ENCODE results near the gene ATP2A2.

ATP2A2 gene

DNA sequence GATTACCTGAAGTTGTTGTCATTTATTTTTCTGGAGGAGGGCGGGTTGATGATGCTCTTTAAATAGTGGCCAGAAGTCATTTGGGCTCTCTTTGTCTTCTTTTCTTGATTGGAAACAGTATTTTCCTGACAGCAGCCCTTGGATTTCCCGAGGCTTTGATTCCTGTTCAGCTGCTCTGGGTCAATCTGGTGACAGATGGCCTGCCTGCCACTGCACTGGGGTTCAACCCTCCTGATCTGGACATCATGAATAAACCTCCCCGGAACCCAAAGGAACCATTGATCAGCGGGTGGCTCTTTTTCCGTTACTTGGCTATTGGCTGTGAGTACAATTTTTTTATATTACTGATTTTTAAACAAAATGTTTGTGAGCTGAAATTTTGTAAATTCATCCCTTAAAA, 62.1 kb downstream of the ATP2A2 start:
- DNase-seq (ENCODE audit: low spot score) = no peak

DNA sequence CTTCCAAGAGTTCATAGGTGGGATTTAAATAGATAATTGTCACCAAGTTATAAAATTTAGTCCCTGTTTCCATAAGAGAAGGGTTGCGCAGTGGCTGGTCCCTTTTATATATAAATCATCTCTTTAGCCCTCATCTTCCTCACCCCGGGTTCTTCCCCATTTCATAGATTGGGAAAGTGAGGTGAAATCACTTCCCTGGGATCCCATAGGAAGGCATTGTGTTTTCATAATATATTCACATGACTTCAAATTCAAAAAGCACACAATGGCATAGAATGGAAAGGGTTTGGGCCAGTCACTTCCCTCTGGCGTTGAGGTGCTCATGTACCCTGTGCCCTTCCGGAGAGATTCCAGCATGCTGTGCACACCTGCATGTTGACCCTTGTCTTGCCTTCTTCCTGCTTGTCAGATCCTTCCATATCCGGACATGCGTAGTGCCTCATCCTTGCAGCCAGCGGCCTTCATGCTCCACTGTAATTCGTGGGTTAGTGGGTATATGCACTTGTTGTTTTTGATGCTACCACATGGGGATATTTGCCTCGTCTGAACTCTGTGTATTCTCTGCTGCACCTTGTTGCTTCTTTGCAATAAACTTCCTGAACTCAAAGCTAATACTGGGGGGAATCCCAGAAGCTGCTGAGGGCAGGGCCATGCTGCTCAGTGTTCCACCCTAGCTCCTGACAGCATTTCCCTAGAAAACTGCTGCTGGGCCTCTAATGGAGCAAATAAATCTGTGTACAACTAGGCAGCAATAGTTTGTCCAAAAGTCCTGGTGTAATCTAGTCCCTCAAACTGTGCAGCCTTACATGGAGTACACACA, 62.9 kb downstream of the ATP2A2 start:
- no peak for DNase-seq (ENCODE audit: low spot score)

DNA sequence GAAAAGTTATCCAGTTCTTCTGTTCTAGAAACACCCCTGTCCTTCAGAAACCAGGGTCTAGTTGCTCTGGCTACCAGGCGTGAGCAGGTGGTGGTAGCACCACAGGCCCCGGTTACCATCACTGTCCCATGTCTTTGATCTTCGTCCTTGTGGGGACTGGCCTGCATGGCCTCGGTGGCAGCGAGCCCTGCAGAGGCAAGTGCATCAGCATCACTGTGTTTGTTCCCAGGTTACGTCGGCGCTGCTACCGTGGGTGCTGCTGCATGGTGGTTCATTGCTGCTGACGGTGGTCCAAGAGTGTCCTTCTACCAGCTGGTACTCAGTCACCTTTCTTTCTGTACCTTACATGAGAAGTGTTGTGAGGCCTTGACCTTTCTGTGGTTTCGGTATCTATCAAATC, 63.6 kb downstream of the ATP2A2 start:
- DNase-seq (ENCODE audit: low spot score) = no peak

DNA sequence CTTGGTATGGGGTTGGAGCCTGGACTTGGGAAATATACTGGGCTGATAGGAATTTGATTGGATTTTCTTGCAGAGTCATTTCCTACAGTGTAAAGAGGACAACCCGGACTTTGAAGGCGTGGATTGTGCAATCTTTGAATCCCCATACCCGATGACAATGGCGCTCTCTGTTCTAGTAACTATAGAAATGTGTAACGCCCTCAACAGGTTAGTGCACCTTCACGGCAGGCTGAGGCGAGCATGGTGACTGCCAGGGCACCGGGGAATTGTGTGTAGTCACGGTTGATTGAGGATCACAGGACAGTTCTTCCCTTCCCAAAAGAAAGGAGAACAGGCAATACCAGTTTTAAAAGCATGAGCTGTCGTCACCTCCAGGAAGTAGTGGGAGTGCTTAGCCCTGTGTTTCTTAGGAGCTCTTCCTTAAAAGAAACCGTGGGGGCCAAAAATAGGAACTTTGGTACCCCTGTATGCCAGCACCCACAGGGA, 64.2 kb downstream of the ATP2A2 start:
- DNase-seq (ENCODE audit: low spot score) = no peak

DNA sequence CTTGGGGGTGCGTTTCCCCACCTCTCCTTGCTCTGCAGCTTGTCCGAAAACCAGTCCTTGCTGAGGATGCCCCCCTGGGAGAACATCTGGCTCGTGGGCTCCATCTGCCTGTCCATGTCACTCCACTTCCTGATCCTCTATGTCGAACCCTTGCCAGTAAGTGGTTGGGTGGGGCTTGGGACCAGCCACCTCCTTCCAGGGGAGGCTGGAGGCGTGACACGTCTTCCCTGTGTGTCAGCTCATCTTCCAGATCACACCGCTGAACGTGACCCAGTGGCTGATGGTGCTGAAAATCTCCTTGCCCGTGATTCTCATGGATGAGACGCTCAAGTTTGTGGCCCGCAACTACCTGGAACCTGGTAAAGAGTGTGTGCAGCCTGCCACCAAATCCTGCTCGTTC, 64.9 kb downstream of the ATP2A2 start:
- DNase-seq (ENCODE audit: low spot score) = no peak

DNA sequence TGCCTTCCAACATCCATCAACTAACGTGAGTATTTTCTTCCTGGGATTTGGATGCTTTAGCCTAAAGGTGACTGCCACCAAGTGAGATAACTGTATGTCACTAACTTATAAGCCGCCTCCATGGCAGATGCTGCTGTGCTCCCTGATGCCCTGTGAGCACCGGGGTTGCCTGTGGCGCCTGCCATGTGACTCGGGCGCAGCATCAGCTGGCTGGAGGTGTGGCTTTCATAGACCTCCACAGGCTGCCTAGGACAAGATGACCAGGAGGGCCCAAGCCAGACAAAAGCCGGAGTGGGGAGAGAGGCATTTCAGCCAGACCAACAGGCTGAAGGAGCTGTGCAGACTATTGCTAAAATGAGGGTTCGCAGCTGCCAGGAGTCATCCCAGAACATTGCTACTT, 66.7 kb downstream of the ATP2A2 start:
- DNase-seq (ENCODE audit: low spot score) = no peak

DNA sequence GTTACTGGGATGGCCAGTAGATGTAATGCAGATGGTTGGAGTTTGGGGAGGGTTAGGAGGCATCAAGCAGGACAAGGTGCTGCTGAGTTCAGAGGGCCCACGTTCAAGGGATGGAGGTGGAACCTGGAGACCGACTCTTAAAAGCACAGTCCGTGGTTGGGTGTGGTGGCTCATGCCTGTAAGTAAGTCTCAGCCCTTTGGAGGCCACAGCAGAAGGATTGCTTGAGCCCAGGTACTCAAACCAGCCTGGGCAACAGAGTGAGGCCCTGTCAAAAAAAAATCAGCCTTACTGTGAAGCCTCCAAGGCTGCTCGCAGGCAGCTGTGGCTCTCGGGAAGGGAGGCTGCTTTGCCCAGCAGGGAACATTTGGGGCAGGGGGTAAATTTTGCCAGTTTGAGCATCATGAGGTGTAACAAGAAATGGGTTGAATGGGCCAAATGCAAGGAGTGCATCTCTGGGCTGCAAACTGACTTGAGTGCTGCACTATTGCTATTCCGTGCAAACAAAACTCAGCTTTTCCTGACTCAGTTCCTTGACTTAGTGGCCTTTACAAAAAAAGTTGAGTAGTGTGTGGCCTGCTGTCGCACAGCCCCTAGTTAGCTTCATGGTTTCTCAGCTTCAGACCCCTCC, 67.5 kb downstream of the ATP2A2 start:
- DNase-seq (ENCODE audit: low spot score) = no peak

DNA sequence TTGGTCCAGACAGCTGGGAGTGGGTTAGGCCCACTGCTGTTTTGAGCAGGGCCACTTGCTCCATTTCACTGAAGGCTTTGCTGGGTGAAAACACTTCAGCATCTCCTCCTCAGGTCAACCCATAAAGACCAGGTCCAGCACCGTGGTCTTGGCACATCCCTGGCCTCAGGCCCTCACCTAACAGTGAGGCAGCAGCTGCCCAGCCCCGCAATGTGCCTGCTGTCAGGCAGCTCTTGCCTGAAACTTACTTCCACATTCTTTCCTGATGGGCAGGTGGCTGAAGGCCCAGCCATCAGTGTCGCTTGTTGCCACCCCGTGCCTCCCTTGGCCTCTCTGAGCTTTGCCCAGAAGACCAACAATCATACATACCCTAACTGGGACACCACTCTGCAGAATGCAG, 68.0 kb downstream of the ATP2A2 start:
- DNase-seq (ENCODE audit: low spot score) = no peak

DNA sequence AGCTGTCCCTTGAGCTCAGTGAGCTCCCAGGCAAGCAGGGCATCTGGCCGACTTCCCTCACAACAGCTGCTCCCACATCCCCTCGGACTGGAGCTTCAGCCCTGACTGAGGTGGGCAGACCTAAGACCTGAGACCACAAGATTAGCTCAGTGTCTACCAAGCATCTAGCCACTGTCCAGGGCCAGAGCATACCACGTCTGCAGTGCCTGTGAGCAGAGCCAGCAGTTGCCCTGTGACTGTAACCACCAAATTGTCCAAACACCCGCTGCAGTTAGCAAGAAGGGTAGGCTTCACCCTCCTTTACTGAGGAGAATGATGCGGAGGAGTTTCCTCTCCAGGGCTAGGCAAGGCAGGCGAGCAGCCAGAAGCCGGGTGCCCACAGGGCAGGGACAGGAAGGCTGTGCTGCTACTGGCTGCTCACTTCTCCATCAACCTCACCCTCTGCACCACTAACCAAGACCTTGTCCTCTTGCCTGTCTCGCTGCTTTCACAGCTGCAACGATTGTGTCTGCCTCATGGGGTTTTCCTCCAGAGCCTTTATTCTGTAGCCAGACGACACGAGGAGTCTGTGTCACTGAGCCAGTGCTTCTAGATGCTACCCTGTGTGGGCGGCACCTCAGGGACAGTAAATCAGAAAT, 68.6 kb downstream of the ATP2A2 start:
- no peak for DNase-seq (ENCODE audit: low spot score)

DNA sequence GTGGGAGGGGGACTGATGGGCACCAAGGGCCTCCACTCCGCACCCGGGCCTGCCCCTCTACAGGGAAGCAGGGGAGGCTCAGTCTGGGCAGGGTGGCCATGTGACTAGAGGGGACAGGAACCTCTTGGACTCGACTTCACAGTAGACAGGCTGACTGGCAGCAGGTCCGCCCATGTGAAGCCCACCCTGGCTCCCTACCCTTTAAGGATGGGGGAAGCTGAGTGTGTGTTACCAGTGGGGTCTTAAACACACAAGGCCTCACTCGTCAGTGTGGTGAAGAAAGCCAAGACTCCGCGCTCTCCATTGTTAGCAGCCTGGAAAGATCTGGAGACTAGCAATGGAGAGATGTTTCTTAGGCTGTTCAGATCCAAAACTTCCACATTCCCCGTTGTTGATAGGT, 70.1 kb downstream of the ATP2A2 start:
- DNase-seq (ENCODE audit: low spot score) = no peak

DNA sequence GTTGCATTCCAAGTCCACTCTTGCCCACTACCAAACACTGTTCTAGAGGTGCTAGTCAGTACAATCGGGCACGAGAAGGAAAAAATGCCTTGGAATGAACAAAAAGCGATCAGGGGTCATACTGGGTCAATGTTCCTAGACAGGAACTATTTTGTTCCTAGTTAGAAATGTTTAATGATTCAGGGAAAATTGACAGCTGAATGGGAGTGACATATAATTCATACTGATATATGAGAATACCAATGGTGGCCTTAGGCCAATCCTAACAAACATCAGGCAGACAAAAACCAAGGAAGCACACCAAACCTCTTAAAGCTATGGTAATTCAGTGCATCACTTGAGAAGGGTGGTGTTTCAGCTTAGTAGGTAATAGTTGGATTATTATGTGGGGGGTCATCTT, 71.4 kb downstream of the ATP2A2 start:
- DNase-seq (ENCODE audit: low spot score) = no peak

DNA sequence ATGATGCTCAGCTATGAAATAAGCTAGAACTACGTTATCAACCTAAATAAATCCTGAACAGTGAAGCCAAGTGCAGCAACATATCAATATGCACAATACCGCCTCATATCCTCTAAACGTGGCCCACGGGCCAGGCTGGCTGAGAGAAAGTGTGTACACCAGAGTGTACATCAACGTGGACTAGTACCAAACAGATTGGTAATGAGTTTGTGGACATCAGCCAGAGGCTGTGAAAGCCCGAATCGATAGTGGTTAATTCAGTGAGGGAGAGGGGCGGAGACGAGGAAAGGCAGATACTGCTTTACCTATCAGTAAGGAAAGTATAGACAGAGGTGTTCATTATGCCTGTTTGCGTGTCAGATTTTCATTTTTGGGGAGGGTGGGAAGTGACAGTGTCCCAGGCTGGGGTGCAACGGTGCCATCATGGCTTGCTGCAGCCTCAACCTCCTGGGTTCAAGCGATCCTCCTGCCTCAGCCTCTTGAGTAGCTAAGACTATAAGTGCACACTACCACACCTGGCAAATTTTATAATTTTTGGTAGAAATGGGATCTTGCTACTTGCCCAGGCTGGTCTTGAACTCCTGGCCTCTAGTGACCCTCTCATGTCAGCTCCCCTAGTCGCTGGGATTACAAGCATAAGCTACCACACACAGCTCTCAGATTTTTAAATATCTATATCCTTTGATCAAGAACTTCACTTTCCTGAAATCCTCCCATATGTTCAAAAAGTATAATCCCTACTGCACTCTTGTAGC, 72.3 kb downstream of the ATP2A2 start:
- DNase-seq (ENCODE audit: low spot score) = no peak

DNA sequence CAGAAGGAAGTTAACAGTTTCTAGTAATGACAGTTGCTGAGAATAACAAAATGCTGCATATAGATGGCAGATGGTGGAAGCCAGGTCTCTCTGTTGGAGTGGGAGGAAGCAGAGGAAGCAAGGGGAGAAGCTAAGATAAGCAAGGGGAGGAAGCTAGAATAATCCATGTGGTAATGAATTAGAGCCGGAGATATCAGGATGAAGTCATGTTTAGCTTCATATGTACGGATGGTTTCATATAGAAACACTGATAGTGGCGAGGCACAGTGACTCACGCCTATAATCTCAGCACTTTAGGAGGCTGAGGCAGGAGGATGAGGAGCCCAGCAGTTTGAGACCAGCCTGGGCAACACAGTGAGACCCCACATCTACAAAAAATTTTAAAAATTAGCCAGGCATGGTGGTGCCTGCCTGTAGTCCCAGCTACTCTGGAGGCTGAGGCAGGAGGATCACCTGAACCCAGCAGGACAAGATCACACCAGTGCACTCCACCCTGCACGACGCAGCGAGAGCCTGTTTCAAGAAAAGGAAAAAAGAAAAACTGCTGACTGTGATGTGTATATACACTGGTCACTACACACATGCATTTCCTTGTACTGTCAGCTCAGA, 73.2 kb downstream of the ATP2A2 start:
- no peak for DNase-seq (ENCODE audit: low spot score)

DNA sequence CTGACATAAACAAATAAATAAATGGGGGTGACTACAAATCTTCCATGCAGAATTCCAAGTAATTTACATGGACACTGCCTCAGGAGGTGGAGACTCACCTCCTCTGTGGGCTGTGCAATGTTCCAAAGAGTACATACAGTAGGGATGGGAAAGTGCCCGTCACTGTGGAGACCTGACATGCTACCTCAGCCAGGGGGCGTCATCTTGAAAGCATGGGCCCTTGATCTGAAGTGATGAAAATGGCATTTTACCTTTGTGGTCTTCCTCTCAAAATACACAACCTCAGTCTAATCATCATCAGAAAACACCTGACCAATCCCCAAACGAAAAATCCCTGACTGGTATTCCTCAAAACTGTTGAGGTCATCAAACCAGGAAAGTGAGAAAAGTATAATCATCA, 74.0 kb downstream of the ATP2A2 start:
- peak; percentile 29 for DNase-seq (ENCODE audit: low spot score)

DNA sequence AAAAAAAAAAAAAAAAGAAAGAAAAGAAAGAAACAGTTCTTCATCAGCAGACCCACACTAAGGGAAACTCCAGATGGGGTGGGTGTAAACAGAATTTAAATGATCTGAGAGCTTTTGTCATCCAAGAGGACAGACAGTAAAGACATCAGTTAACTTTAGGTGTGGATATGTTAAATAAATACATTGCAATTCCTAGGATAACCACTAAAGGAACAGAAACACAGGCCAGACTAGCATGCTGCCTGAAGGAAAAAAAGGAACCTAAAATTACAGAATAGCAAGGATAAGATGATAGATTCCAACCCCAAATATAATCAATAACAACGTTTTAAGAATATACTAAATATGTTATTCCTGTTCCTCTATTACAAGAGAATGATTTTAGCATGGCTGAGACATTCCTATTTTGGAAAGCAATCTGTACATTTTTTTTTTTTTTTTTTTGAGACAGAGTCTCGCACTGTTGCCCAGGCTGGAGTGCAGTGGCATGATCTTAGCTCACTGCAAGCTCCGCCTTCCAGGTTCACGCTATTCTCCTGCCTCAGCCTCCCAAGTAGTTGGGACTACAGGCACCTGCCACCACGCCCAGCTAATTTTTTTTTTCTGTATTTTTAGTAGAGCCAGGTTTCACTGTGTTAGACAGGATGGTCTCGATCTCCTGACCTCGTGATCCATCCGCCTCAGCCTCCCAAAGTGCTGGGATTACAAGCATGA, 77.5 kb downstream of the ATP2A2 start:
- peak; percentile 44 for DNase-seq (ENCODE audit: low spot score)

DNA sequence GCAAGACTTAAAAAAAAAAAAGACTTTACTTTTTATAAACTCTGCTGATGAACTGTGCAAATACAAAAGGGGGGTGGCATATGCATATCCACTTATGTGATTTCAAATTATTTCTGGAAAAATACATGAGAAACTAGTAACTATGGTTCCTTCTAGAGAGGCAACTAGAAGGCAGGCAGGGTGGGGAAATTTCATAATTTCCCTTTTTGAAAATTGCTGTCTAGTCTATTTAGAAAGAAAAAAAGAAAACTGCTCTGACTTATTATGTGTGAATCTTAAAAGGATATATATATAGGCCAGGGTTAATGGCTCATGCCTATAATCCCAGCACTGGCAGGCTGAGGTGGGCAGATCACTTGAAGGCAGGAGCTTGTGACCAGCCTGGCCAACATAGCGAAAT, 80.2 kb downstream of the ATP2A2 start:
- no peak for DNase-seq (ENCODE audit: low spot score)

DNA sequence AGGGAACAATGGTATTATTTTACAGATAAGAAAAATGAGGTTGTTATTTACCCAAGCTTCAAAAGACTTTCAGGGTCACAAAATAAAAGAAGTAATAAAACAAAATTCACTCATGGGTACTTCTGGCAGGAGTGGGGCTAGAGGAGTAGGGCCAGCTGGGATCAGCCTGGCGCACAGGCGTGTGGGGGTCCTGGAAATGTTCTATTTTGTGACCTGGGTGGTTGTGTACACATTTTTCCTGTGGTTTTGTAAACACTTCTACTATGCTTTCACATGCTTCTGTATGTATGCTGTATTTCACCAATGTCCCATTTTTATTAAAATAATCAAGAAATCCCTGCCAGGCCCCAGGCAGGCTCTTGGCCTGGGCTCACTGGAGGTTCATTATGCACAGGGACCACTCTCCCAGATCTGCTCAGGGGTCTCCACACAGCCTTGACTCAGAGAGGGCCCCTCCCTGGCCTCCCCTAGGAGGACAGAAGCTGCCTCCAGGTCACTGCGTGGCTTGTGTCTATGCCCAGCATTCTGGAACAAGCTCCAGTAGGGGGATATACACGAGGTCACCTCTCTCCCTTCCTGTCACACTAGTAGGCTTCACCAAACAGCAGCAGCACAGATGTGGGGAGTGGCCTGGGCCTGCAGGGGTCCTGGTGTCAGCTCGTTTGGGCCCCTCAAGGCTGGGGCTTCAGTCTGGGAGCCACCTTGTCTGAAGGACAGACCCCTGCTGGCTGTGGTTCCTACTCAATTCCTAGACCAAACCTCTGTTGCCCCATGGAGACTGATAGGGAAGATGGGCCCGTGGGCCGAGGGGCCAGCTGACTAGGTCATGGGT, 84.7 kb downstream of the ATP2A2 start:
- DNase-seq (ENCODE audit: low spot score) = no peak

DNA sequence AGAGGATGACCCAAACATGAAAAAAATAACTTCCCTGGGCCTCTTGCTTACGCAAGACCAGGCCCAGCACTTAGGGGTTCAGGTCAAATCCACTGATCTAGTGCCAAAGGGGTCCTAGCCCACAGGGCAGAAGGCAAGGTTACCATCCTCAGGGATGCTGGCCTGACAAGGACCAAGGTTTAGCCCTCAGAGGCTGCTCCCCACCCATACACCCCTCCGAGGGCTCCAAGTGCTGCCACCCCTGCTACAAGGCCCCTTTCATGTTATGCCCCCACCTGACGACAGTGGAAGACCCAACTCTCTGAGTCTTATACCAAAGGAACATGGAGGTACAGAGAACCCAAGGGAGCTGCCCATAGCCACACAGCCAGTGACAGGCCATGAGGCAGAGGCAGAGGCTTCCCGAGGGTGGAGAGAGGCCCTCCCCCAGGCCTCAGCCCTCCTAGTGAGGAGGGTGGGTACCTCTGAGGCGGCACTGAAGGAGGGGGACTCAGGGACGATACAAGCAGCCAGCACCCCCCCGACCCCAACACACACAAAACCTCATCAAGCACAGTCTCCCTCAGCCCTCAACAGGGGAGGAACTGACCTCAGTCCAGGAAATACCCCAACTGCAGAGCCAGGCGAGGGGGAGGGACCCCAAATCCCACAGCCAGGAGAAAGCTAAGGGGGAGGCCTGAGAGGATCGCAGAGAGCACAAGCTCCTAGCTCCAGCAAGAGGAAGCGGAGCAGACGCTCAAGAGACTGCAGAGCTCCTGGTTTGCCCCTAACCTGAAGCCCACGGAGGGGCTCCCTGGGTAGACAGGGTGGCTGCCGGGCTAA, 85.5 kb downstream of the ATP2A2 start:
- DNase-seq (ENCODE audit: low spot score) = no peak

DNA sequence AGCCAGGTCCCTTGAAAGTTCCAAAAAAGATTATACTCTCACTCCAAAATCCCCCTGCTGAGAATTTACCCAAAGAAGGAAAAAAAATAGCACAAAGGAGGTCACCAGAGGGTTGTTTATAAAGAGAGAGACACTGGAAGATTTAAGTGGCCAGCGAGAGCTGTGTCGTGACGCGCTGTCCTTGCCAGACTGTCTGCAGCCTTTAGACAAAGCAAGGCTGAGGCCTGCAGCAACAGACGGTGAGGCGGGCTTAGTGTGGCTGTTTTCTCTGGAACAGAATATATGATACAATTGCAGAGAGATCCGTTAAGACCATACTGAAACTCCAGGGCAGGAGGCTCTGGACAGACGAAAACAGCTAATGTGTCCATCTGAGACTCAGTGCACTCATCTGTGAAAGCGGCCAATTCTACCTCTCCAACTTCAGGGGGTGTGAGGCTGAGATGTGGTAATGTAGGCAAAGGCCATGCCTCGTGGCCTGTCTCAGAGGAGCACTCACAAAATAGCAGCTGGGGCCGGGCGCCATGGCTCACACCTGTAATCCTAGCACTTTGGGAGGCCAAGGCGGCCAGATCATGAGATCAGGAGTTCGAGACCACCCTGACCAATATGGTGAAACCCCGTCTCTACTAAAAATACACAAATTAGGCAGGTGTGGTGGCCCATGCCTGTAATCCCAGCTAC, 86.3 kb downstream of the ATP2A2 start:
- DNase-seq (ENCODE audit: low spot score) = no peak
